ENCODE measurements around the gene COG5. TPM values are rescaled to one million over a fixed set of nuclear protein-coding genes. Genes with fewer than 3 reads are reported as not detected.

COG5 gene
- total RNA-seq, 2 experiments from 2014 or later, result 40.9 to 60.2 TPM

GRCh38 chr7:107486041-107486440 is 77.7 kb downstream of the COG5 start:
- no peaks in the 10 kb centered on the region for H3K4me1 ChIP-seq (ENCODE audit: insufficient read depth, low read length, poor library complexity, severe bottlenecking)
- ChIA-PET POLR2A (interaction anchor here (1.4 kb wide), 1 partner anchor 12 kb away, joined by 3 read pairs; no protein-coding TSS in a partner anchor), CTCF (ENCODE audit: unreplicated experiment) (no interaction called here)
- no peak for TF ChIP-seq CTCF (conservative IDR thresholded peaks at IDR 0.05; ENCODE audit: low read length)
- H3K9me3 ChIP-seq (ENCODE audit: low read length), result no peaks in the 10 kb centered on the region
- no peak overlapping the region for H3K4me2 ChIP-seq (ENCODE audit: low read length)
- no peak overlapping the region for H3K27ac ChIP-seq (ENCODE audit: low read depth, low read length, poor library complexity, severe bottlenecking)
- H3K9me2 ChIP-seq (ENCODE audit: insufficient read depth, low read length), result no peaks in the 10 kb centered on the region
- H3K79me2 ChIP-seq (ENCODE audit: insufficient read depth, low read depth, low read length), result no peaks in the 10 kb centered on the region
- no peaks in the 10 kb centered on the region; the same call in 1 of the 2 replicates for H4K20me1 ChIP-seq (ENCODE audit: insufficient read depth, low read length)
- no peaks in the 10 kb centered on the region for H3K36me3 ChIP-seq (ENCODE audit: insufficient read depth, low read length)
- DNase-seq (ENCODE audit: low spot score), result no peak
- H2AFZ ChIP-seq (ENCODE audit: low read length), result no peak overlapping the region
- no TSS peak for BruUV-seq (replicated peaks)
- intact Hi-C loops (cut with micrococcal nuclease; ENCODE audit: unreplicated experiment), result no loop called here
- no peak overlapping the region for H3K4me3 ChIP-seq (ENCODE audit: low read depth, low read length, poor library complexity, severe bottlenecking)

GRCh38 chr7:107482571-107482970 is 81.1 kb downstream of the COG5 start:
- H4K20me1 ChIP-seq (ENCODE audit: insufficient read depth, low read length), result no peaks in the 10 kb centered on the region; the same call in 1 of the 2 replicates
- intact Hi-C loops (cut with micrococcal nuclease; ENCODE audit: unreplicated experiment), result no loop called here
- H3K4me1 ChIP-seq (ENCODE audit: insufficient read depth, low read length, poor library complexity, severe bottlenecking), result no peaks in the 10 kb centered on the region
- no peak for DNase-seq (ENCODE audit: low spot score)
- no TSS peak for BruUV-seq (replicated peaks)
- H3K27ac ChIP-seq (ENCODE audit: low read depth, low read length, poor library complexity, severe bottlenecking), result no peak overlapping the region
- no peaks in the 10 kb centered on the region for H3K9me3 ChIP-seq (ENCODE audit: low read length)
- CTCF ChIA-PET (ENCODE audit: unreplicated experiment), result no interaction called here
- no peaks in the 10 kb centered on the region for H3K79me2 ChIP-seq (ENCODE audit: insufficient read depth, low read depth, low read length)
- POLR2A ChIA-PET, result no interaction called here
- no peaks in the 10 kb centered on the region for H3K9me2 ChIP-seq (ENCODE audit: insufficient read depth, low read length)
- no peak overlapping the region for H3K4me2 ChIP-seq (ENCODE audit: low read length)
- TF ChIP-seq EZH2phosphoT487 (IDR thresholded peaks at IDR 0.05; ENCODE audit: borderline replicate concordance, low read depth, low read length), result no peak
- TF ChIP-seq CTCF (conservative IDR thresholded peaks at IDR 0.05; ENCODE audit: low read length), result no peak
- no peak overlapping the region for H2AFZ ChIP-seq (ENCODE audit: low read length)
- H3K4me3 ChIP-seq (ENCODE audit: low read depth, low read length, poor library complexity, severe bottlenecking), result no peak overlapping the region
- H3K36me3 ChIP-seq (ENCODE audit: insufficient read depth, low read length), result no peaks in the 10 kb centered on the region

- ChIA-PET POLR2A (interaction anchor here (1.1 kb wide), 1 partner anchor 15 kb away, joined by 5 read pairs; no protein-coding TSS in a partner anchor), CTCF (ENCODE audit: unreplicated experiment) (interaction anchor here (0.5 kb wide), 1 partner anchor 234 kb away, joined by 3 read pairs; no protein-coding TSS in a partner anchor)
- Histone ChIP-seq H3K4me2 (ENCODE audit: low read length) (no peak overlapping the region), H3K4me3 (ENCODE audit: low read depth, low read length, poor library complexity, severe bottlenecking) (no peak overlapping the region), H3K36me3 (ENCODE audit: insufficient read depth, low read length) (no peaks in the 10 kb centered on the region), H2AFZ (ENCODE audit: low read length) (no peak overlapping the region), H3K9me2 (ENCODE audit: insufficient read depth, low read length) (no peaks in the 10 kb centered on the region), H3K27ac (ENCODE audit: low read depth, low read length, poor library complexity, severe bottlenecking) (no peak overlapping the region), H3K9me3 (ENCODE audit: low read length) (no peaks in the 10 kb centered on the region), H3K4me1 (ENCODE audit: insufficient read depth, low read length, poor library complexity, severe bottlenecking) (no peaks in the 10 kb centered on the region), H3K79me2 (ENCODE audit: insufficient read depth, low read depth, low read length) (no peaks in the 10 kb centered on the region), H4K20me1 (ENCODE audit: insufficient read depth, low read length) (no peaks in the 10 kb centered on the region; the same call in 1 of the 2 replicates)
- no TSS peak for BruUV-seq (replicated peaks)
- no peak for TF ChIP-seq CTCF (conservative IDR thresholded peaks at IDR 0.05; ENCODE audit: low read length)
- TF ChIP-seq EZH2phosphoT487 (IDR thresholded peaks at IDR 0.05; ENCODE audit: borderline replicate concordance, low read depth, low read length), result no peak
- DNase-seq (ENCODE audit: low spot score), result no peak
- intact Hi-C loops (cut with micrococcal nuclease; ENCODE audit: unreplicated experiment), result no loop called here
Observed at GRCh38 chr7:107480932-107481331, 82.8 kb downstream of the COG5 start.

All from OCI-LY7 (cell line).